COLO668 (cell line): ENCODE data around the gene ADAMTS6.

Experiments
- DNase-seq: peaks from one replicate; lab custom pipeline; 2025; ENCODE audit not compliant: unreplicated experiment; lab: John Stamatoyannopoulos, UW

The ADAMTS6 gene

DNA sequence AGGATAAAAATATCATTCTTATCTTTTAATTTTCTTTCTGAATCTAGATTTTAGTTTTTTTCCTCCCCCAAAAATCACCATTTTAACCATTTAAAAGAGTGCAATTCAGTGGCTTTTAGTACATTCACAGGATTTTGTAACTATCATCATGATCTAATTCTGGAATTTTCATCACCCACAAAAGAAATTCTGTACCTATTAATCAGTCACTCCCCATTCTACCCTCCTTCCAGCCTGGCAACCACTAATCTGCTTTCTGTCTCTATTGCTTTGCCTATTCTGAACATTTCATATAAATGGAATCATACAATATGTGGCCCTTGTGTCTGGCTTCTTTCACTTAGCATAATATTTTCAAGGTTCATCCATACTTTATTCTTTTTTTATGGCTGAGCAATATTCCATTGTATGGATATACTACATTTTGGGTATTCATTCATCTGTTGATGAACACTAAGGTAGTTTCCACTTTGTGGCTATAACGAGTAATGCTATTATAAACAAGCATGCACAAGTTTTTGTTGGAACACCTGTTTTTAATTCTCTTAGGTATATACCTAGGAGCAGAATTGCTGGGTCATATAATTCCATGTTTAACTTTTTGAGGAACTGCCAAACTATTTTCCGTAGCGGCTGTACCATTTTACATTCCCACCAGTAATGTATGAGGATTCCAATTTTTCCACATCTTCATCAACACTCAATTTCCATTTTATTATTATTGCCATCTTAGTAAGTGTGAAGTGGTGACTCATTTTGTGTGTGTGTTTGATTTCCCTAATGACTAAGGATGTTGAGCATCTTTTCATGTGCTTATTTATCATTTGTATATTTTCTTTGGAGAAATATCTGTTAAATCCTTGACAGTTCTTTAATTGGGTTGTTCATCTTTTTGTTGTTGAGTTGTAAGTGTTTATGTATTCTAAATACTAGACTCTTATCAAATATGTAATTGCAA, 372.7 kb downstream of the ADAMTS6 start:
- no peak for DNase-seq

DNA sequence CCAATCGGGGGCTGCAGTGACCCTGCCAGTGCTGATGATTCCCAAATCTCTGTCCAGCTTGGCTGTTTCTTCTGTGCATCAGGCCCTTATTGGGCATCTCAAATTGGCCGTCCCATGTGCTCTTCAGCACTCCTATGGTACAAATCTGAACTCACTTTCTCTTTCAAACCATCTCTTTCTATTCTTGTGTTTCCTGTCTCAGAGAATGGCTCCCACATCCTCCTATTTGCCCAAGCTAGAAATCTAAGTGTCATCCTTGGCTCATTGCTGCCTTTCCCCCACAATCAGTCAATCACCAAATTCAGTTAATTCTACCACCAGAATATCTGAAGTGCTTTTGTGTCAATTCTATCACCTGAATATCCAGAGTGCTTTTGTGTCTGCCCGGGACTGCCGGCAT, 376.4 kb downstream of the ADAMTS6 start:
- DNase-seq = no peak

DNA sequence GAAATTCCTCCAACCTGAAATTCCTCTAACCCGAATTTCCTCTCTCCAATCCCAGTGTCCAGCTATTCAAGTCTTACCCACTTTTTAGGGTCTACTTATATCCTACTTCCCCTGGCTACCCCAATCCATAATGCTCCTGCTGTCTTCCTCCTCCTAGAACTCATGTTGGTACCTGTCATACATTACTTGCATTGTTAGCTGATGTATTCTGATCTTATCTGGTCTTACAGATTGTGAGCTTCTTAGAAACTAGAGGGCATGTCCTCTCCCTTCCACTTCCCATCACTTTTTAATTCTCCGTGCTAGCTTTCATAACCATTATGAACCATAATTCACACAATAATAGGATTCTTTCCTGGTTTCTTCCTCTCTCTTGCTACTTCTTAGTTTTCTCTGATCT, 376.9 kb downstream of the ADAMTS6 start:
- DNase-seq = no peak

DNA sequence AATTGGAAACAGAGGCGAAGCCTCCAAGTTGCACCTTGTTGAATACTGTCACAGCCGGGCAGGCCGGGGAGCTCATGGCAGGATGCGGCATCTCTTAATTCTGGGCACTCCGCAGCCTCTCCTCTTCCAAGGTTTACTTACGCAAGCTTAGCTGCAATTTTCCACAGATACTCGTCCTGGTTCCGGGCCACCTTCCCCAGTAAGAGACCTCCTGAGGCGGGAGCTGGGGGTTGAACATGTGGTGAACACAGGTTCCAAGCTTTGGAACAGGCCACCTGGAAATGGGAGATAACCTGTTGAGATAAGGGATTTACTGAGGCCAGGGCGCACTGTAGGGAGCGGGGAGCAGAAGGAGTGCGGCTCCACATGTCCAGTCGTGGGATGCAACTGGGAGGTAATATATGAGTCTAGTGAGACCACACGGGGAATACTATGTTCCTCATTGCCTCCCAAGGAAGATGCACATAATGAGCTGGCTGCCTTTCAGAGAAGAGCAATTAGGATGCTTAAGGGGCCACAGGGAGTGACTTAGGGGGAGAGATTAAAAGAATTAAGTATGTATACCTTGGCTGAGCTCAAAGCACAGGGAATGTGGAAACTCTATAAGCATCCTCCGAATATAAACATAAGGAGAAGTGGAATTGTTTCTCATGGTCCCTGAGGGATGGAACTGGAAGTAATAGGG, 377.8 kb downstream of the ADAMTS6 start:
- no peak for DNase-seq

DNA sequence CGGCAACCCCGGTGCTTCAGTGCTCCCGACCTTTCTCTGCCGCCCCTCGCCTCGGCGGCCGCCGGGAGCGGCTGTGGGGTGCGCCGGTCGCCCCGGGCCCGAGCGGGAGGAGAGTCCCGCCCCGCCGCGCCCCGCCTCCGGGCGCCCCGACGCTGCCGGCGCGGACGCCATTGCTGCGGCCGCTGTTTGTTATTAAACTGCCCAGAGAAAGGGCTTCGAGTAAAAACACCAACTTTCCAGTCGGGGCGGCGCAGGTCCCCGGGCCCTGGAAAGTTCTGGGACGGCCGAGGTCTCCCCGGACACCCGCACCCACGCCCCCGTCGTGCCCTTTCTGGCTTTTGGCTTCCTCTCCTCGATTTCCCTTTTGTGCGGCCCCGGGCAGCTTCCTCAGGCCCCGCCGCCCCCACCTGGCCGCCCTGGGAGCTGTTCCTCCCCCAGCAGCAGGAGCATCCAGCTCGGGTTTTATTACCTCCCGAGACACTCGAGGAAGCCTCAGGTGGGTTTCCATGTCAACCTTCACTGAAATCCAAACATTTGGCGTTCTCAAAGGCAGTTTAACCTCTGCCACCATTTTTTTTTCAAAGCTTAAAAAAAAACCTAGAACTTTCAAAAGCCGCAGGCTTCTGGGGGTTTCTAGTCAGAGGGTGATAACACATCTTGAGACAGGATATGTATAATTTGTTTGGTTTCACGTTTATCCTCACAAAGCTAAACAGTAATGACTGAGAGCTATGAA, 378.6 kb downstream of the ADAMTS6 start:
- peak; percentile 60 for DNase-seq

DNA sequence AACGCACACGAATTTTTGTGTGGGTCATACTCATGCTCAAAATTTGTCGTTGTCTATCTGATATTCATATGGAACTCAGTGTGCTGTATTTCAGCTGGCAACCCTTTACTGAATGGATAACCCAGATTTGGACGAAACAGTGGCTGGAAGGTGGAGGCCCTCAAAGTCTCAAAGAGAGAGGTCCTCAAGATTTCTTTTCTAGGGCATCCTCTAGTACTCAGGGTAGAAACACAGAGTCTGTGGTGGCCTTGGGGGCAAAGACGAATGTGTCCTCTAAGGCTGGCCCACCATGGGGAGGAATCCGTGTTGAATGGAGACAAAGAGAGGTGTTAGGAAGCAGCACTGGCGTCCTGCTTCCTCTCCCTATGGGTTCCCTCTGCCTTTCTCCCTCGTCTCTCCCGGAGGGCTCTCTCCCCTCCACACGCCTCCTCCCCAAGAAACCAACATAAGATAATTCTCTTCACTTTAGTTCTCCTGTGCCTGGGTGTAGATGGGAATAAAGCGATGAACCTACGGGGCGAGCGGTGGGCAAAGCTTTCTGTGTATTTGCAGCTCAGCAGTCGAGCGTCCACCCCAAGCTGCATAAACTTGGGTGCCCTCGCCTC, 379.2 kb downstream of the ADAMTS6 start:
- DNase-seq = no peak

DNA sequence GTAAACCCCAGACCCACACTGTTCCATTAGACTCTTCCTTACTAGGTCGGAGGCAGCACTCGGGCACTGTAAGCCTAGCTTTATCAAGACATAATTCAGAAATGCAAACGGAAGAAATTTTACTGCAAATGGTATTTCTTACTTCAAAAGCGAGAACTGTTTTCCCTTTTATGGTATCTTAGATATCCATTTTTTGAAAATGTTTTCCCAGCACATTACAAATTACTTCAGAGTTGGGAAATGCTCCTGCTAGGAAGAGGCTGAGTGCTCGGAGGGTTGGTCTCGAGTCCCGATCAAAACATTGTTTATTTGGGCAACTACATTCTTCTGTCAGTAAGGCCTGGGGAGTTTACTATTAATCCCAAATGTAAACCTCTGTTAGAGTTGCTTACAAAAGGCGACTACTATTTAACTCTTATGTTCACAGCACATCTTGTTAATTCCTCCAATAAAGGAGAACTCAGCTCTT, 380.1 kb downstream of the ADAMTS6 start:
- no peak for DNase-seq

DNA sequence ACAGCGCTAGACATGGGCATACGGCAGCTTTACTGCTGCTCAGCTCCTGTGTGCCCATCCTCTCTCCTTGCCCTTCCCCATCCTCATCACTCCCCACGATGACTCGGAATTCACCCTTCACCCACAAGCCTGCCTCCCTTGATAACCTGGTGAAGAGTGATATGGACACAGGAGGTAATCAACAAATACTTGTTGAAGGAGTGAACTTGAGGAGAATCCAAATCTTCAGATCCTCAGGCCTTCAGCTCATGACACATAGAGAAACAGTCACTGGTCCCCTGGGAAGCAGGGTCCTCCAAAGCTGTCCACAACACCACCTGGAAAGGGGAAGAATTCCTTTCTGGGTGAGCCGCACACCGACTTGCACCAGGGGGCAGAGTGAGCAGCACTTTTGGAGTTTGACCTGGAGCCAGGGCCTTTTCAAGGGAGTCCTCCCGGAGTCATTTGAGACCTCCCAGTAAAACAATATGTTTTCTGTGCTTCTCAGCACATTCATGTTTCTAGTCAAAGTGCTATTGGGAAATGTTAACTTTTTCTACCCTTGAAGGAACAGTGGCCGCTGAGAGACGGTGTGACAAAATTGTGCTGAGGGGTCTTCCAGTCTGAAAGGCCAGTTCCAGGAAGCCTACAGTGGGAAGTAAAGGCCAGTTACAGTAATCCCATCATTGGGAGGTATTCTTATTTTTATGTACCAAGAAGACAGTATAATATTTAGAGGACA, 380.6 kb downstream of the ADAMTS6 start:
- peak; percentile 54 for DNase-seq
